Measurements from ENCODE around the gene IVL.

The IVL gene

DNA sequence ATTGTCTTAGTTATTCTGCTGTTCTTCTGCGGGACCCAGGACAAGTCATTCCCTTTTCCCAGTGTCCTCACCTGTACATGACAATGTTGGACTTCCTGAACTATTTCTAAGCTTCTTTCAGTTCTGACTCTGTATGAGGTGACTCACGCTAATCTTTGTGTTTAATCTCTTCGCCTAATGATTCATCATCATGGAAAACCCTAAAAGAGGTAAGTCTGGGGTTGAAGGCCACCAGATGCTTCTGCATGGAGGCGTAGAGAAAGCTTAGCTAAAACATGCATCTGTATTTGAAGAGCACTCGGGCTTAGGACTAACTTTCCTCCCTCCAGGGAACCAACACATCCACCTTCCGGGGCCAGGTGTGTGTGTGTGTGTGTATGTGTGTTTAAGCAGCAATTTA, 46.1 kb downstream of the IVL start:
- no peaks in the 10 kb centered on the region for H3K4me1 ChIP-seq (ENCODE audit: control insufficient read depth, low read depth, low read length)

DNA sequence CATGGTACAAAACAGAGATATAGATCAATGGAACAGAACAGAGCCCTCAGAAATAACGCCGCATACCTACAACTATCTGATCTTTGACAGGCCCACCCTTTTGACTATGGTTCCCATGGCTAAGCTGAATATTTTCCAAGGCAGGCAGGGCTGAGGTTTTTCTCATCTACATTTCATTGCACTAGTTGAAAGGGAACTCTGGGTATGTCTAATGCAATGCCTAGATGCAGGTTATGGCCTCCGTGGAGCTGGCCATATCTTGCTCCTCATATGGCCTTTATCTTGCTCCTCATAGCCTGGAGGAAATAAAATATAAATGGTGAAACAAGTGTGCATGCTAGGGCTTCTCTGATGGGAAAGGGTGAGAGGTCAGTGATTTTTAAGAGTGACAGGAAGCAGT, 49.2 kb downstream of the IVL start:
- no peak overlapping the region for H3K4me3 ChIP-seq (ENCODE audit: low read length)
- no peak overlapping the region for H3K9ac ChIP-seq (ENCODE audit: low read length)
- H3K9me3 ChIP-seq (ENCODE audit: control insufficient read depth, low read depth, low read length) = peaks cover 9% of the 10 kb centered on the region
- no peaks in the 10 kb centered on the region for H3K36me3 ChIP-seq (ENCODE audit: control insufficient read depth, low read depth, low read length)
- no peak overlapping the region for H3K27ac ChIP-seq (ENCODE audit: low read length)
- no peaks in the 10 kb centered on the region for H3K27me3 ChIP-seq (ENCODE audit: control insufficient read depth, insufficient read depth, low read length)
- no peaks in the 10 kb centered on the region for H3K4me1 ChIP-seq (ENCODE audit: control insufficient read depth, low read depth, low read length)

More for the DNA sequence above, 46.1 kb downstream of the IVL start:
- Histone ChIP-seq H3K36me3 (ENCODE audit: control insufficient read depth, low read depth, low read length) (no peaks in the 10 kb centered on the region), H3K27ac (ENCODE audit: low read length) (no peak overlapping the region), H3K4me3 (ENCODE audit: low read length) (no peak overlapping the region), H3K9me3 (ENCODE audit: control insufficient read depth, low read depth, low read length) (peaks cover 9% of the 10 kb centered on the region), H3K27me3 (ENCODE audit: control insufficient read depth, insufficient read depth, low read length) (no peaks in the 10 kb centered on the region), H3K9ac (ENCODE audit: low read length) (no peak overlapping the region)

DNA sequence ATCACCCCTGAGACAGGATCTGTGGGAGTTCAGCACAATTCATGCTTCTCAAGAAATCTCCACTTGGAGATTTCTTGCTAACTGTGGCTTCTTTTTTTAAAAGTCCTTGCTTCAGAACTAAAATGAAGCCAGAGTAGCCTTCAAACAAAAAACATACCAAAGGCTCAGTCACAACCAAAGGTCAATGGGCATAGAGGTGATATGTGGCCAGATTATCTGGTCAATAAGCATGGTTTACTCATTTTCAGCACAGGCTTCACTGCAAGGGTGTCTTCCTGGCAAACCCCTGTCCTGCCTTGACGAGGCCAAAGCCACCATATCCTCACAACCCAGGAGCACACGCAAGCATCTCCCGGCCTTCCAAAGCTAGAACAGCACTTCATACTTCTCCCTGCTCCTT, 50.9 kb downstream of the IVL start:
- Histone ChIP-seq H3K27ac (ENCODE audit: low read length) (no peak overlapping the region), H3K4me3 (ENCODE audit: low read length) (no peak overlapping the region), H3K9ac (ENCODE audit: low read length) (no peak overlapping the region), H3K27me3 (ENCODE audit: control insufficient read depth, insufficient read depth, low read length) (no peaks in the 10 kb centered on the region), H3K9me3 (ENCODE audit: control insufficient read depth, low read depth, low read length) (peaks cover 4% of the 10 kb centered on the region), H3K4me1 (ENCODE audit: control insufficient read depth, low read depth, low read length) (no peaks in the 10 kb centered on the region), H3K36me3 (ENCODE audit: control insufficient read depth, low read depth, low read length) (no peaks in the 10 kb centered on the region)

DNA sequence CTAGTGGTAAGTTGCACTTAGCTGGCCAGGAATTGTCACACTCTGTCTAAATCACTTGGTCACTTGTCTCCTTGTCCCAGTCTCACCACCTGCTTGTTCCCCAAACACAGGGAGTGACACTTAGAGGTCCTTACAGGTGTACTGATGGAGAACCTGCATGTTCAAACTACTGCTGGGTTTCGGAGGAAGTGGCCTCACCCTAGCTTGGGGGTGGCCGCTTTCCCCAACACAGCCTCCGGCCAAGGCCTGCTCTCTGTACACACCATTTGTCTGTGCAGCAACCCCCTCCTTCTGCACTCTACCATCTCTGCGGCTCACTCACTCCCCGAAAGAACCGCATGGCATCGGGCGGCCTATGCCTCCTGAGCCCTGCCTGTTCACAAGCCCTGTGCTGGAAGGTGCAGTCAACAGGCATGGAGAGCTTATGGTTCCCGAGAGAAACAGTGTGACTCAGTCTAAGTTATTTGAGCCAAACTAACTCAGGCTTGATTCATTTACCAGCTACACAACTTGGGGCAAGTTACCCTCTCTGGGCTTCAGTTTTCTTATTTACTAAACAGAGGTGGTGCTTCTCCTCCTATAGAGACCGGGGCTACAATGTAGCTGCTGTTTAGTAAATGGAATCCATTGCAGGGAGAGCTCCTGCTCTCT, 51.6 kb downstream of the IVL start:
- no peak overlapping the region for H3K27ac ChIP-seq (ENCODE audit: low read length)
- no peak overlapping the region for H3K4me3 ChIP-seq (ENCODE audit: low read length)
- no peaks in the 10 kb centered on the region for H3K27me3 ChIP-seq (ENCODE audit: control insufficient read depth, insufficient read depth, low read length)
- no peaks in the 10 kb centered on the region for H3K4me1 ChIP-seq (ENCODE audit: control insufficient read depth, low read depth, low read length)
- no peak overlapping the region for H3K9ac ChIP-seq (ENCODE audit: low read length)
- H3K9me3 ChIP-seq (ENCODE audit: control insufficient read depth, low read depth, low read length) = peaks cover 3% of the 10 kb centered on the region
- H3K36me3 ChIP-seq (ENCODE audit: control insufficient read depth, low read depth, low read length) = no peaks in the 10 kb centered on the region

DNA sequence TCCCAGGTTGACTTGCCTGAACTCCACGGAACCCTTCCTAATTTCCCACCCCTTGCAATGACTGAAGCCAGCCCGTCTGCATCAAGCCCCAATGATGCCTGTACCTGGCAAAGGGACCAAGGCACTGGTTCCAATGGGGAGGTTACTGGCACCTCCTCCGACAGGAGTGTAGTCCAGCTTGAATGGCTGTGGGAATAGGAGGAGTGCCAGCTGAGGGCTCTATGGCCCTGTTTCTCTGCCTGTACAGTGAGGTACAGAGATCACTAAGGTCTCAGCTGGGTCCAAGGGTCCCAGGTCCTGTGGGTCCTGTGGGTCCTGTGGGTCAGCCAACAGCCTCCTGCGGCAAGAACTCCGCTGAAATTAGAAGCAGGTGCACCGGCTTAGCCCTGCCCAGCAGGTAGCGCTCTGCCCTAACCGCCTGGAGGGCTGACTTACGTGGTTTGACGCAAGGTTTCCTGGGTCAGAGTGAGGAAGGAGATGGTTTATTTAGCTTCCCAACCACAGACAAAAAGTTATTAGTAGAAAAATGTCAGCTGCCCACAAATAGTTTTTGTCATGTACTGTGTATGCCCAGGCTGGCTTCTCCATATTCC, 52.2 kb downstream of the IVL start:
- Histone ChIP-seq H3K9ac (ENCODE audit: low read length) (no peak overlapping the region), H3K27ac (ENCODE audit: low read length) (no peak overlapping the region), H3K9me3 (ENCODE audit: control insufficient read depth, low read depth, low read length) (peaks cover 3% of the 10 kb centered on the region), H3K4me3 (ENCODE audit: low read length) (no peak overlapping the region), H3K36me3 (ENCODE audit: control insufficient read depth, low read depth, low read length) (no peaks in the 10 kb centered on the region), H3K4me1 (ENCODE audit: control insufficient read depth, low read depth, low read length) (no peaks in the 10 kb centered on the region), H3K27me3 (ENCODE audit: control insufficient read depth, insufficient read depth, low read length) (no peaks in the 10 kb centered on the region)

All from iPS-18a (cell line).